ENCODE measurements around the gene ZNF276. TPM values are rescaled to one million over a fixed set of nuclear protein-coding genes. Genes with fewer than 3 reads are reported as not detected.

ZNF276 gene
- total and polyA plus RNA-seq, 2 of the 8 experiments (the other 6 are each of a cell fraction or from before 2014, with no cell fraction given) = 6.4 to 9.3 TPM

- TF ChIP-seq POLR2AphosphoS5 (IDR thresholded peaks at IDR 0.05; ENCODE audit: low read depth, low read length) (no peak), ATF2 (IDR thresholded peaks at IDR 0.05; ENCODE audit: low read length) (no peak), SIN3A (conservative IDR thresholded peaks at IDR 0.05 in 1 of 2, IDR thresholded peaks at IDR 0.05 in 1 of 2; ENCODE audit: low read depth in 1 of 2, low read length in 2 of 2) (0 out of 4 replicates have a peak, but pooled peaks of 1 of the 2 experiments have one; percentile 54), SRF (IDR thresholded peaks at IDR 0.05; ENCODE audit: low read depth, low read length) (no peak), TAF7 (optimal IDR thresholded peaks at IDR 0.05; ENCODE audit: borderline replicate concordance, low read depth, low read length) (no peak), SP1 (IDR thresholded peaks at IDR 0.05; ENCODE audit: low read depth, low read length) (no peak), SIX5 (IDR thresholded peaks at IDR 0.05; ENCODE audit: low read depth, low read length) (no peak), ZNF274 (IDR thresholded peaks at IDR 0.05; ENCODE audit: borderline replicate concordance, extremely low read depth, low read length) (no peak), USF2 (IDR thresholded peaks at IDR 0.05; ENCODE audit: low read length) (no peak), SAP30 (IDR thresholded peaks at IDR 0.05; ENCODE audit: insufficient read depth, insufficient replicate concordance, low read length) (peak; percentile 67), BCL11A (IDR thresholded peaks at IDR 0.05; ENCODE audit: low read depth in 2 of 2, low read length in 2 of 2) (no peak), CHD2 (IDR thresholded peaks at IDR 0.05; ENCODE audit: low read length) (no peak), MAX (IDR thresholded peaks at IDR 0.05) (peak; percentile 87), PHF8 (conservative IDR thresholded peaks at IDR 0.05; ENCODE audit: low read depth, low read length) (no peak), CREB1 (IDR thresholded peaks at IDR 0.05) (no peak), RAD21 (IDR thresholded peaks at IDR 0.05 in 1 of 2, conservative IDR thresholded peaks at IDR 0.05 in 1 of 2; ENCODE audit: low read depth in 2 of 2, low read length in 2 of 2) (no peak), TCF12 (IDR thresholded peaks at IDR 0.05; ENCODE audit: low read depth, low read length) (no peak), SUZ12 (IDR thresholded peaks at IDR 0.05; ENCODE audit: low read length) (no peak), CBX8 (IDR thresholded peaks at IDR 0.05; ENCODE audit: borderline replicate concordance, low read depth, low read length) (no peak), TEAD4 (IDR thresholded peaks at IDR 0.05; ENCODE audit: low read depth, low read length) (no peak), GABPA (IDR thresholded peaks at IDR 0.05; ENCODE audit: borderline replicate concordance, insufficient read depth, low read length) (no peak)
Observed at GRCh38 chr16:89687092-89687940, 34.0 kb upstream of the ZNF276 start (continued).

Measured in H1 (cell line).